ENCODE results near the gene GNPNAT1.
"Not testable (repeated sequence)": the region's sequence is repeated elsewhere in the genome, so short reads cannot be mapped to it uniquely, and the experiment has no call there.

The GNPNAT1 gene

DNA sequence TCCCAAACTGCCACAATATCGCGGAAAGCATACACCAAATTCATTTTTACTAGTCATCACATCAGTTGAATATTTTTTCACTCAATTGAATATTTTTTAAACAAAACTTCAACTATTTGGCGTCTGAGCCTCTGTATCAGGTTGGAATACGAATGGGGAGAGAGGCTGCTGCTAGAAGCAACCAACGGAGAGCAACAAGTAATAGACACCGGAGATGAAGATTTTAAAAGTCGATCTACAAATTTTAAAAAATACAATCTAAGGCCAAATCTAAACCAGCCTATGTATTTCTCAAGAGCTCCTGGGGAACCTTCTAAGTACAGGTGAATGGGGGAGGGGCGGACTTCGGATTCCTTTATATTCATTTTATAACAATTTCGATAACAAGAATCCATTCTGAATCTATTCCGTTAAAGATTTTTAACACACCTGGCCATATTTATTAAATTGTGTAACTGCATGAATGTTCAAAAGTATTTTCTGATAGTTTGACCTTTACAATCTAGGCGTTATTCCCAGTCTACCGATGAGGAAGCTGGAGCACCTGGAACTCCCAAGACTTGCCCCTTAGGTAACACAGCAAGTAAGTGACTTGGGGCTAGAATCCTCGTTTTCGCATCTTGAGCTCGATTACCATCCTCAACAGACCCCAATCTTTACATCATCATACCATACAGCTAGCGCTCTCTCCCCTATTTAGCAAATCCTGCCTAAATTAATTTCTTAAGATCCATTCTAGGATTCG is 1.2 kb downstream of the GNPNAT1 start:
- DNase-seq: no peak

DNA sequence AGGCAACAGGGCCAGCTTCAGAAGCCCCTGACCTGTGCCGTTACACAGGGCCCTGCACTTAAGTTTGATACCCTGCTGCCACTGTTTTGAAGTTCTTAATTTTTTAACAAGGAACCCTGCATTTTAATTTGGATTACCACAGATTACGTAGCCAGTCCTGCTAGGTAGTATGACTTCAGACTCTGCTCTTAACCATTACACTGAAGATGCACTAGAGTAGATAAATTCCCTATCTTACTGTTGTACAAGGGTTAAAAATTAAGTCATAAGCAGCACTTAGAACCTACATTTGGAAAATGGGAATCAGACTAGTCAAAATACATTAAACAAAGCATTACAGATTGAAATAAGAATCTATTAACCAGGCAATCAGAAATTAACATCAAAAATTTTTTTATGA is 2.3 kb downstream of the GNPNAT1 start:
- DNase-seq: no peak

DNA sequence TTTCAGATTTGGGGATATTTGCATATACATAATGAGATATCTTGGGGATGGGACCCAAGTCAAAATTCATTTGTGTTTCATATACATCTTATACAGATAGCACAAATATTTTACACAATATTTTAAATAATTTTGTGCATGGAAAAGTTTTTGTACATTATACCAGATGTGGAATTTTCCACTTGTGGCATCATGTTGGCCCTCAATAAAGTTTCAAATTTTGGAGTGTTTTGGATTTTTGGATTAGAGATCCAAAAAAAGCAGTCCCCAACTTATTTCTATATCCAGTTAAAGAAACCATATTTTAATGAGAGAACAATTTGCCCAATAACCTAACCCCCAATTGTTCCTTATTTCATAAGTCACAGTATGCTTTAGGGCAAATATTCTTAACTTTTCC is 4.5 kb downstream of the GNPNAT1 start:
- DNase-seq: no peak

DNA sequence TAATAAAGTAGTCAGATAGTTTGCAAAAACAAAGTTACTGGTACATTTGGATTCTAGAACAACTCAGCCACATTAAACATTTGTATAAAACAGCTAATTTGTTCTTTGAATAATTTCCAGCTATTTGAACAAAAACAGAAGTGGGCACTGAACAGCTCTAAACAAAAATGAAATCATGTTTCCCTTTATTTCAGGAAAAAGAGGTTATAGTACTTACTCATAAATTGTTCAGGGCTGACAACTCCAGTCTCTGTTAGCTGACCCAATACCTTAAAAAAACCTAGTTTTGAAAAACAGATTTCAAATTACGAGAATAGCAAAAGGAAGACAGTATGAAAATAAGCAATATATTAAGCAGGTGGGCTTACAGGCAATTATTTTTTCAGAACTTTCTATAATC is 8.2 kb downstream of the GNPNAT1 start:
- no peak for DNase-seq

DNA sequence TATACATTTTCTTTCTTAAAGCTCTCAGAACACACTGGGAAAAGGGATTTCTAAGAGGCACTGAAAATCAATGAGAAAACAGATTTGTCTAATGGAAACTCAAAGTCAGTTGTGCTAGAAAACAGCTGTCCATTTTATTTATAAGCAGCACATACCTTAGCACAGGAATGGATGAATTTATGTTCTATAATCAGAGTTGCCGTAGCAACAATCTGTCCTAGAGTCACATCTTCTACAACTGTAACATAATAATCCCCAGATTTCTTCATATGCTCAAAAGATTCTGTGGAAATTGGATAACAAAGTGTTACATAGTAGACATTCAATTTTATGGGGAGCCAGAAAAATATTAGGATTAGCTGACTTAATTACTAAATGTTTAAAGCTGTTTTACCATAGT is 9.8 kb downstream of the GNPNAT1 start:
- DNase-seq: no peak

DNA sequence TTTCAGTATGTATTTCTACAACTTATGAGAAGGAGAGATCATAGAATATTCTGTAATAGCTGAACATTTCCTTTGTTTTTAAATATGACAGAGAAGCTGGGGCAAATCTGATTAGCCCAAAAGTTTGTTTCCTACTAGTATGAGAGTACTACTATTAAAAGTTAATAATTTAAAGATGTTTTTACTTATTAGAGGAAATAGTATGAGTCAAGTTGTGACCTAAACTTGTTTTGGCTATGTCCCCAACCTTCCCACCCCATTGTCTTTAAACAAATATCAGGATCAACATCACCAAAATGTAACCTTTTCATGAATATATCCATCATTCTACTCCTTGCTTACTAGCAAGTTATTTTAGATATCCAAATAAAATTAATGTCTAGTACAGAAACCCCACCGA is 10.5 kb downstream of the GNPNAT1 start:
- DNase-seq: no peak

DNA sequence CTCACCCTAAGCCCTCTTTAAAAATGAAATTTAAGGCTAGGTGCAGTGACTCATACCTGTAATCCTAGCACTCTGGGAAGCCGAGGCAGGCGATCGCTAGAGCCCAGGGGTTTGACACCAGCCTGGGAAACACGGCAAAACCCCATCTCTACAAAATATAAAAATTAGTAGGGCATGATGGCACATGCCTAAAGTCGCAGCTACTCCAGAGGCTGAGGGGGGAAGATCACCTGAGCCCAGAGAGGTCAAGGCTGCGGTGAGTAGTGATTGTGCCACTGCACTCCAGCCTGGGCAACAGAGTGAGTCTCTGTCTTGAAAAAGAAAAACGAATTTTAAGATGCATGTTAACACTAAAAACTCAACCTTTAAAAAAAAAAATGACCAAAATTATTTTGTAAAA is 12.7 kb downstream of the GNPNAT1 start:
- no peak for DNase-seq

DNA sequence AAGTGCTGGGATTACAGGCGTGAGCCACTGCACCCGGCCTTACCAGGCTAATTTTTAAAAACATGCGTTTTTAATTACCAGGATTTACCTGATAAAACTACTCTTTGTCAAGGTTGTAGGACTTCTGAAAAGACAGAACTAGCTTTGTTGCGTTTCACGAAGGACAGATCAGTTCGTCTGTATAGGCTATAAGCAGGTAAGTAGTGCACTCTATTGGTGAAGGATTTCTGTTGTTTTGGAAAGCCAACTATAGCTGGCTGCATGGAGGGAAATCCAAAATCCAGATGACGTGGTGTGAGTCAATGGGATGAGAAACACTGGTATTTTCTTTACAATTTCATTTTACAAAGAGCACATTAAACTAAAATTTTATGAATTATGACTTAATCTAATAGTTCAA is 14.6 kb downstream of the GNPNAT1 start:
- DNase-seq: no peak

DNA sequence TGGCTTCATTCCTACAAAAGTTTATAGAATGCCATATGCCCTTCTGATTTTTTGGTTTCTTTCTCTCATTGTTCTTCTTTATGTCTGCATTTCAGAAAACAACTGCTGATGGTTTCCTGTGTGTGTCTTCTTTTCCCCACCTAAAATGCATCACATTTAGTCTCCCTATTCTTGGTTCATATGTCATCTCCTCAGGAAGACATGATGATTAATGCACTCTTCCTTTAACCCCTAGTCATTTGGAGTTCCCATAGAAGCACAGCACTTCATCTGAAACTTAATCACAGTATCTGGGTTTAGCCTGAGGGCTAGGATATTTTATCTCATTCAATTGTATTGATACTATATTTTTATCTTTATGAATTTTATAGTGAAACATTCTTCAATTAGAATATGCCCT is 21.5 kb downstream of the GNPNAT1 start:
- DNase-seq: no peak

DNA sequence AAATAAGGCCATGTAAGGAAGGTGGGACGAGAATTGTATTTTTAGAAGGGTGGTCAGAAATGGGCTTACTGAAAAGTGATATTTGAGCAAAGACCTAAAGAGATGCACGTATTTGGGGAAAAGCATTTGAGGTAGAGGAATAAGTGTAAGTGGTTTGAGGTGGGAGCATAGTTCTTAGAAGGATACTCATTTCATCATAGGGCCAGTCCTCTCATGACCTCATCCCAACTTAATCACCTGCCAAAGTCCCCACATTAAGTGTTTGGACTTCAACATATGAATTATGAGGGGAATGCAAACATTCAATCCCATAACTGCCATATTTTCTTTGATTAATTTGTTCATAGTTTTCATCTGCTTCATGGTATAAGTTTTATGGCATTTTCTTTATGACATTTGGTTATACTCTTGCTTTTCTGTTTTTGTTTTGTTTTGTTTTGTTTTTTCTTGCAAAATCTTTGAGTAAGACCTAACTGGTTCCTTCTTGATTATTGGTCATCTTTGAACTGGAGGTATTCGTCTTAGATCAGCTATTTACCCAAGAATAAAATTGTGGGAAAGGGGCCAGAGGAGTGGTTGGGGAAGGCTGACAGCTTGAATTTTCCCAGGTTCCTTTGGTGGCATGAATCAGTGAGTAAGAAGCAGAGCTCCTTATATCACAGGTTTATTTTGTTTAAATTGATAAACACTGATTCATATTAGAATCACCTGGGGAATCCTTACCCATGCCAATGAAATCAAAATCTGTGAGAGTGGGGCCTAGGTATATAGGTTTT is 24.2 kb downstream of the GNPNAT1 start:
- DNase-seq: no peak

DNA sequence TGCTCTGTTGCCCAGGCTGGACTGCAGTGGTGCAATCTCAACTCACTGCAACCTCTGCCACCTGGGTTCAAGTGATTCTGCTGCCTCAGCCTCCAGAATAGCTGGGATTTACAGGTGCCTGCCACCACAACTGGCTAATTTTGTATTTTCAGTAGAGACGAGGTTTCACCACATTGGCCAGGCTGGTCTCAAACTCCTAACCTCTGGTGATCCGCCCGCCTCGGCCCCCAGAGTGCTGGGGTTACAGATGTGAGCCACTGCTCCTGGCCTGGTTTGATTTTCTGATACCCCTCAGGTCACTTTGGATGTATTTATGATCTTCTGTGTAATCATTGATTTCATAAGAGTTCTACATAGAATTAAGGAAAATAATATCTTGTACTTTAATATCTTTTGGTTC is 28.5 kb downstream of the GNPNAT1 start:
- not testable (repeated sequence) for DNase-seq

DNA sequence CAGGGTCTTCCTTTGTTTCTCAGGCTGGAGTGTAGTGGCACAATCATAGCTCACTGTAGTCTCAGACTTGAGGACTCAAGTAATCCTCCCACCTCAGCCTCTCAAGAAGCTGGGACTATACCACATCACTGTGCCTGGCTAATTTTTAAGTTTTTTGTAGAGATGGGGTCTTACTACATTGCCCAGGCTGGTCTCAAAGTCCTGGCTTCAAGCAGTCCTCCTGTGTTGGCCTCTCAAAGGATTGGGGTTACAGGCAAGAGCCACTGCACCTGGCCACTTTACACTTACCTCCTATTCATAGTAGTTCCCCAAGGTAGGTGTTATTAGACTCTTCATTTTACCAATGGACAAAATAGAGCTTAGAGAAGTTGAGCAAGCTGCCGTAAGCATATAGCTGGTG is 32.3 kb downstream of the GNPNAT1 start:
- DNase-seq: no peak

DNA sequence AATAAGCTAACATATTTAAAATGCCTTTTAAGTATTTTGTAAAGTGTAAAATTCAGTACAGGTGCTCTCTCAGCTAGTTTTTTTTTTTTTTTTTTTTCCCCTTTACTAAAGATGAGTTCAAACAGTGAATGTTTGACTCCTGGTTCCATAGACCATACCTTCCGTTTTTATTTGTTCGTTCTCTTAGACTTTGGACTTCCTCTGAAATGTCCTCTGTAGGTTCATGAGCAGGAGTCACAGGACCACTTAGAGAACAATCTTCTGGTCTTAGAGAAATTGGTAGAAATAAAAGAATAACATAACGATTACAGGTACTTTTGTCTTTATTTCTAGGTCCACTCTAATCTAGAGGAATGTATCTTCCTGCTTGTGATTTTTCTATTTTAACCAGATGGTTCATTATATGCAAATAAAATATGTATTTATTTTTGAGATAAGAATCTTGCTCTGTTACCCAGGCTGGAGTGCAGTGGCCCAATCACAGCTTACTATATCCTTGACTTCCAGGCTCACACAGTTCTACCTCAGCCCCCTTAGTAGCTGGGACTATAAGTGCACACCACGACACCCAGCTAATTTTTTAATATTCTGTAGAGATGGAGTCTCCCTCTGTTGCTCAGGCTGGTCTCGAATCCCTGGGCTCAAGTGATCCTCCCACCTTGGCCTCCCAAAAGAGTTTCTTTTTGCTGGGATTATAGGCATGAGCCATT is 35.6 kb downstream of the GNPNAT1 start:
- DNase-seq: no peak

DNA sequence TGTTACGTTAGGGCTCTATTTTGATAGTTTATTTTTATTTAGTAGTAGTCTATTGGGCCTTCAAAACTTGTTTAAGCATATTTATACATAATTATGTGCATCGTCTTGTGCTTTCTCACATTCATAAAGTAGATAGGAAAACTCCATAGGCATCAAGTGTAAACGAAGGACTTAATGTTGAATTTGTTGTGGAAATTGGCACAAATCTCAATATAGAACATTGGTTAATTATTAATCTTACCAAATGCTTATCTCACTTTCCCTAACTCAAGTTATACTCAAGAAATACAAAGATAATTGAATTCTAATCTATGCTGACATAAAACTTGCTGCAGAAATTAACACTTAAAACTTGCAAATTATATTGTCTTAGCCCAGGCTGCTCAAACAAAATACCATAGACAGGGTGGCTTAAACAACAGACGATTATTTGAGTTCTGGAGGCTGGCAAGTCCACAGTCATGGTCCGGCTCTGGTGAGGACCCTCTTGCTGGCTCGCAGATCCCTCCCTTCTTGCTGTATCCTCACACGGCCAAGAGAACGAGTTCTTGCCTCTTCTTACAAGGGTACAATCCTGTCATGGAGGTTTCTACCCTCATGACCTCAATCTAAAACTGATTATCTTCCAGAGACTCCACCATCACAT is 42.6 kb downstream of the GNPNAT1 start:
- no peak for DNase-seq

DNA sequence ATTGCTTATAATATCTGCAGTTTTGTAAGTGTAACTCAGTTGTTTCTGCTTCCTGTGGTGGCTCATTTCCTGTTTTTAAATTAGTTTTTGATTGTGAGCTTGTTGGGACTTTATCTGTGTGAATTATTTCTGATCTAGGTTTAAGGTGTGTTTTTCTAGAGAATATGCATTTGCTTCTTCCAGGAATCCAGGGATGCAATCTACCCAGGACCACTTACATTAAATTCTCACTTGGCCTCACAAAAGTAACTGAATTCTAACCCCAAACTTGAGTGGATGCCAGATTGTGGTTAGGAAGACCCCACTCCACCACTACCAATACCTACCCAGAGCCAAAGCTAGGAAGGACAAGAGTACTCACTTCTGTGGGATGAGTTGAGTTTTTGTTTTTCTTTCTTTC is 49.5 kb downstream of the GNPNAT1 start:
- DNase-seq: no peak

DNA sequence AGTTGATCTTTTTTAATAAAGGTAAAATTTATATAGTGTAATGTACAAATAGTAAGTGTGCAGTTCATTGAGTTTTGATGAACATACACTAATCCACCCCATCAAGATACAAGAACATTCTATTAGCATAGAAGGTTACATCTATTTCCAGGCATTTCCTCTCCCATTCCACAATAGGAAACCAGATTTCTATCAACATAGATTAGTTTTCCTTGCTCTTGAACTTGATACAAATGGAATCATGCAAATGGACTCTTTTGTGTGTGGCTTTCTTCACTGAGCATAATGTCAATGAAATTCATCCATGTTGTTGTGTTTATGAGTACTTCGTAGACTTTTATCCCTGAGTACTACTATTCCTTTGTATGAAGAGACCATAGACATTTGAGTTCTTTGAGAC is 50.7 kb downstream of the GNPNAT1 start:
- DNase-seq: no peak

DNA sequence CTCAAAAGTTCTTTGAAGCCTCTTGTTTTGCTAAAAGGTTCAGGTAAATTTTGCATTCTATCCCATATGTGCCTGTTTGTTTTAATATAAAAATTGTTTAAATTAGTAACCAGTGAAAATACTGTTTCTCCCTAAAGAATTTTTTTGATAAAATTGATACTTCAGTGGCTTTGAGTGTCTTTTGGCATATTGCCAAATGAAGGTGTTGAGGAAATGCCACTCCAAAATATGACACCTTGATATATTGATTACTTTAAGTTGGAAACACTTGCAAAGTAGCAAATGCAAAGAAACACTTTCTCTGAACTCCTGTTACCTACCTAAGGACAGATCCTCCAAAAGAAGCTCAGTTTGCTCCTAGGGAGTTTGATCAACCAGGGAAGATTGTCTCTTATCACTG is 53.0 kb downstream of the GNPNAT1 start:
- DNase-seq: no peak

DNA sequence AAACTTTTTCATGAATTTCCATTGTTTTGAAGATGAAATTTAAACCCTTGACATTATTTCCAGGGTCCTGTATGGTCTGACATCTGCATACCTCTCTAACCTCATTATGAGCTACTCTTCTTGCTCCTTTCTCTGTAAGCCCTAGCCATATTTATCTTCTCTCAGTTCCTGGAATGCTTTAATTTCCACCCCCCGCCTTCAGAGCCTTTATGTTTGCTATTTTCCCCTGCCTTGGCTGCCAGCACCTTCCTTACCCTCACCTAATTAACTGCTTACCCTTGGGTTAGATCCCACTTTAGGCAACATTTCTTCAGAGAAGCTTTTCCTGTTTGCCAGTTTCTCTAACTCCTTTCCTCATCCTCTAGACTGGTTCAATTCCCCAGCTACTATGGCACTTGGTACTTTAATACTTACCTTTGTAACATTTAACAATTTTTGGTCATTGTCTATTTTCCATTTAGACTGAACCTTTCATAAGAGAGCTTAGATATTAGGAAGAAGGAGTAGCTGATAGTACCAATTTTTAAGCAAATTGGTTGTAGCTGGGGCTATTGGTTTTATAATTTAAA is 55.4 kb downstream of the GNPNAT1 start:
- DNase-seq: no peak

DNA sequence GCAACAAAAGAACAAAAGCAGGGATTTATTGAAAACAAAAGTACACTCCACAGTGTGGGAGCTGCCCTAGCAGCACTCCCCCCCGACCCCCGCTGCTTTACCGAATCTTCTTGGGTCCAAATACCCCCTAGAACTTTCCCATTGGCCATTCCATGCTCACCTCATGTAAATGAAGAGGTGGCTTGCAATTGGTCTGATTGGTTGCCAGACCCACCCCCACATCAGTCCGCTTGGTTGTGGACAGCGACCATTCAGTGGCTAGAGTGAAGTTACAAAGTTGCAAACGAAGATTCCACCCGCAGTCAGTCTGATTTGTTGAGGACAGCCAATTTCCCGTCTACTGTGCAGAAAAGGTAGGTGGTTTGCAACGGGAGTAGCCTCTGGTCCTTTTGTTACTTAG is 57.6 kb downstream of the GNPNAT1 start:
- DNase-seq: no peak

DNA sequence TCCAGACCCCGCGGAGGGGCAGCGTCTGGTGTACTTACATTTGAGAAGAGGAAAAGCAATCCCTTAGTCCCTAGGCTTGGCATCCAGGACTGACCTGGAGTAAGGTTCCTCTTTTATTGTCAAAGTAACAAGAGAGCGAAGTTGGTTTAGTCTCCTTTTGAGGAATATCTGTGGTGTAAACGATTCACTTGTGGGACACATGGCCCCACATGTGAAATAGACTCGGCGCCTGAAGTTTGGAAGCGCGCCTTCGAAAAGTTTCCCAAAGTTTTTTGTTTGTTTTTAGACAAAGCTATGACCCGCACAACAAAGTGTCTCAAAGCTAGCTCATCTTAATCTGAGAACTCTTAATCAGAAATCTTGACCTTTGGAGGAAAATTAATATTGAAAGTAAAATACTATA is 60.7 kb downstream of the GNPNAT1 start:
- peak; percentile 14 for DNase-seq

DNA sequence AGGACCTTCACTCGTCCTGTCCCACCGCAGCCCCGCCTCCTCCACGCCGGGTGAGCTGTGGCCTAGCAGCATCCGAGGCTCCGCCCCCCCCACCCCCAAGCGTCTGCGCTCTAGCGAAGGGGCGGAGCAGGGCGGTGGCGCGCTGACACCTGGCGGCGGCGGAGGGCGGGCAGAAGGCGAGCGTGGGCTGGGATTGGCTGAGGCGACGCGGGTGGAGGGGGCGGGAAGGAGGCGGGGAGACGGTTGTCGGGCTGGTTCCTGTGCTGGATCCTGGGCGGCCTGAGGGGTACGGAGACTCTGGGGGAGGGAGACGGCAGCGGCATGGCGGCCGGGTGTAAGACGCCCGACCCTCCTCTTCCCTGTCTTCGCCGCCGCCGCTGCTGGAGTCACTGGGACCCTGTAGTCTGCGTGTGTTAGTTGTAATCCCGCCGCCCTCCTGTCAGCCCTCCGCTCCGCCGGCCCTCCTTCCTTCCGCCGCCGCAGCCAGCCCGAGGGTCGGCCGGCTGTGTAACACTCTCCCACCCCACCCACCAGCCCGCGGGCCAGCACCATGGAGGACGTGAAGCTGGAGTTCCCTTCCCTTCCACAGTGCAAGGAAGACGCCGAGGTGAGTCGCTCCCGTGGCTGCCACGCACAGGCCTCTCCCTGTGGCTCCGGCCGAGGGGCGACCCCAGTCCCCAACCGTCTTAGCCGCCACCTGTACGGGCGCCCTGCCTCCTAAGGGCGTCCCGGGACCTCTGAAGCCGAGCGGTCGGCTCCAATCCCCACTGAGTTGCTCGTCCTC is 61.3 kb downstream of the GNPNAT1 start, which contains the start of gene STYX:
STYX (plus strand) TSS at position 242 of the 784 bp plus-strand sequence; CDS start at position 551, 309 bp downstream.
- peak; percentile 98 for DNase-seq

DNA sequence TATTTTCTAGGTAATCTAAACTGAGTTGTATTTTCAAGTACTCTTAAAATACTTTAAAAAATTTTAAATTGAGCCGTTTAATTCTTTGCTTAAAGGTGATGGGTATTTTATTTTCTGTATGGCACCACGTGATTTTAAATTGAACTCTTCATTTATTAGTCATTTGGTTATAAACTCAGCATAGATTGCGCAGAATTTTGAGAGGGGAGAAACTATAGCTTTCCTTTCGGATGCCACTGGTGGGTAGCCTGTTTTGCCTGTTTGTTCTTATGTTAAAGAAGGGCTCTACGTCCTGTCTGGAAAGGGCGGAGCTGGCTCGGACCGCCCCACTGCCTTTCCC is 61.9 kb downstream of the GNPNAT1 start:
- DNase-seq: no peak
